ENCODE measurements around the gene NOC4L.
"Not testable (repeated sequence)": the region's sequence is repeated elsewhere in the genome, so short reads cannot be mapped to it uniquely, and the experiment has no call there.

NOC4L gene

DNA sequence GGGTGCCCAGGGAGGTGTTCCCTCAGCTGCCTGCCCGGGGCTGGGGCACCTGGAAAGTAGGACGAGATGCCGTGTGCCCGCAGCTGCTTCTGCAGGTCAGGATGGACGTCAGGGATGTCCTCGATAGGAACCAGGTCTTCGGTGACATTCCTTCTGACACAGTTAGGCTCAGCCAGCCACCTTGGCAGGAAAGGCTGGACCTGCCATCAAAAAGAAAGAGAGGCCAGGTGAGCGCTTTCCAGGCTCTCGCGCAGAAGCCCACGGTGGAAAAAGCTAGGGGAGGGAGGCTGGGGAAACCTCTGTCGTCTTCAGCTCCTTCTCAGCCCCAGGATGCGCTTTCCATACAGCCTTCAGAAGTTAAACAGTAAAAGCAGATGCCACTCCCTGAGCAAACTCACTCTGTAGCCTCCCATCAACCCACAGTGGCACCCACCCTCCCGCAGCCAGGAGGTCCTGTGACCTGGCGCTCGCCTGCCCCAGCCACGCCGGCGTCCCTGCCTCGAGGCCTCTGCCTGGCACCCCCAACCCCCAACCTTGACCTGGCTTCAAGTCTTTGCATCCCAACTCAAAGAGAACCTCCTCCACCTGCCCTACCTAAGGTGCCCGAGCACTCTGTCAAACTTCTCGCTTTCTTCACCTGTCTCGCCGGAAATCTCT is 1.4 kb upstream of the NOC4L start:
- DNase-seq (ENCODE audit: low spot score), result no peak

DNA sequence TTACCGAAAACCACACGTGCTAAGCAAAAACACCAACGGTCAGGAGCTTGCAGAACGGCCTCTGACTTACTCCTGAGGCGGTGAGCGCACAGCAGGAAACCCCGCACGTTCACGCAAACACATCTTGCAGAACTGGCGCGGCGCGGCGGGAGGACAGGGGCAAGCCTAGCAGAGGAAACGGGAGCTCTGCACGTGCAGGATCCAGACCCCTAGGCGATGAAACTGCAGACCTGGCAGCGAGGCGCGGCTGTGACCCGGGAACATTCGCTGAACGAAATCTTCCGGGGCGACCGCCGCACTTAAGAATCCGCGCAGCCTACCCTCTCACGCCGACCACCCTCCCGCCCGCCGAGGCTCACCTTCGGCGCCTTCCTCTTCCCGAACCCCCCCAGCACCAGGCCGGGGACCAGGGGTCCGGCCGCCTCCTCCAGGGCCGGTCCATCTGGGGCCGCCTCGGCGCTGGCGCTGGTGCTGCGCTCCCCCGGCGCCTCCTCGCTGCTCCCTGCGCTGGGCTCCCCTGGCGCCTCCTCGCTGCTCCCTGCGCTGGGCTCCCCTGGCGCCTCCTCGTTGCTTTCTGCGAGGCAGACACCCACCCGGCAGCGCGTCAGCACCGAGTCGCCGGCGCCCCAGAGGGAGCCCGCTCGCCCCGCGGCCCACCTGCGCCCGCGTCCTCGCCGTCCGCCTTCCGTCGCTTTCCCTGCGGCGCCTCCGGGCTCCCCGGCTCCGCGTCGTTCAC is 753 bp upstream of the NOC4L start:
- no peak for DNase-seq (ENCODE audit: low spot score)

DNA sequence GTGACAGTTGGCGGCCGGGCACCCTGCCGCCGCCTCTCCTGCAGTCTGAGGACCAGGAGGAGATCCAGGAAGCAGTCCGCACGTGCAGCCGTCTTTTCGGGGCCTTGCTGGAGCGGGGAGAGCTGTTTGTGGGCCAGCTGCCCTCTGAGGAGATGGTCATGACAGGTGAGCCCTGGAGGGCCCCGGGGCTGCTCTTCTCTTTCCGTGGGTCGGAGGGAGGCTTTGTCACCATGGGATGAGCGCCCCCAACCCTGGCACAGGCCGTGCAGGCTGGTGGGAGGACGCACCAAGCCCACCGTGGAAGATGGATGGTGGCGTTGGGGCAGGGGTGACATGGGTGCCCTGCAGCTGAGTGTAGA is 532 bp downstream of the NOC4L start:
- DNase-seq (ENCODE audit: low spot score), result no peak

DNA sequence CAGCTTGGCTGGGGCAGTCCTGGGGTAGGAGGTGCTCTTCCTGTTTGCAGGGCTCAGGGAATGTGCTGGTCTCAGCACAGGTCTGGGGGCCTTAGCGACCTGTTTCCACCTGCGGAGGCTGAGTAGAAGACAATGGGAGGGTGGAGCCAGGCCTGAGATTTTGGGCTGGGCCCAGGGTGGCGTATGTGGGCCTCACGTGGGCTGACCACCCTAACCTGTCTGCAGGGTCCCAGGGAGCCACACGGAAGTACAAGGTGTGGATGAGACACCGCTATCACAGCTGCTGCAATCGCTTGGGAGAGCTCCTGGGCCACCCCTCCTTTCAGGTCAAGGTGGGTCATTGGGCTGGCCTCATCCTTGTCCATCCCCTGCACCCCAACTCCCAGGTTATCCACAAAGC is 1.1 kb downstream of the NOC4L start:
- no peak for DNase-seq (ENCODE audit: low spot score)

DNA sequence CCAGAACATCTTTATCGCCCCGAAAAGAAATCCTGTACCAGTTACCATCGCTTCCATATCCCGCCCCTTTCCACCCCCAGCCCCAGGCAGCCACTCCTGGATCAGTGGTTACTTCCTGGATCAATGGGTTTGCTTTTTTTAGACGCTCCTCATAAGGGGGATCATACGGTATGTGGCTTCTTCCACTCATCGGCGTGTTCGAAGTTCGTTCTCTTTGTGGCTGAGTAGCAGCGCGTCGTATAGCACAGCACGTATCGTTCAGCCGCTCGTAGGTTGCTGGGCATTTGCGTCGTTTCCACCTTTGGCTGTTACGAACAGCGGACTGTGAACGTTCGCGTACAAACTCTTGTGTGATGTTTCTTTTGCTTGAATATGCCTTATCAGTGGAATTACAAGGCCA is 1.8 kb downstream of the NOC4L start:
- DNase-seq (ENCODE audit: low spot score), result no peak

DNA sequence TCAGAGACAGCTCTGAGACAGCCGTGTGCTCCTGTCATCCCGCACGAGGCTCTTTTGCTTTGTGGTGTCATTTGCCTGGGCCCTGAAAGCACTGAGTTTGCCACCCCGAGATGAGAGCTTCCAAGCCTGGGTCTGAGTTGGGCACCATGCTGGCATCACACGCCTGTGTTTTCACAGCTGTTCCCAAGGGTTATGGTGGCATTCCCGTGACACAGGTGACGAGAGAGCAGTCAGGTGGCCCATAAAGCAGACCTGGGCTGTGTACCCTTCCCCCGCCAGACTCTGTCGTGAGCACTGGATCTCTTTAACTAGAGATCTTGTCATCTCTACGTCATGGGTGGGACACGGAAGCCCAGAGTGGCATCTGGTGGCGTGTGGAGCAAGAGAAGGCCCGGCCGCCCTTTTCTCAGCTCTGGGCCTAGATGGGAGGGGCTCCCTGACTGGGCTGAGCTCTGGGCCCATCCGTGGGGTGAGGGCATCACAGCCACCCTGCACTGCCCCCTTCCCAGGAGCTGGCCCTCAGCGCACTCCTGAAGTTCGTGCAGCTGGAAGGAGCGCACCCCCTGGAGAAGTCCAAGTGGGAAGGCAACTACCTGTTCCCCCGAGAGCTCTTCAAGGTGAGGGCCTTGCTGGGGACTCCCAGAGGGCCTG is 2.6 kb downstream of the NOC4L start:
- DNase-seq (ENCODE audit: low spot score), result no peak

DNA sequence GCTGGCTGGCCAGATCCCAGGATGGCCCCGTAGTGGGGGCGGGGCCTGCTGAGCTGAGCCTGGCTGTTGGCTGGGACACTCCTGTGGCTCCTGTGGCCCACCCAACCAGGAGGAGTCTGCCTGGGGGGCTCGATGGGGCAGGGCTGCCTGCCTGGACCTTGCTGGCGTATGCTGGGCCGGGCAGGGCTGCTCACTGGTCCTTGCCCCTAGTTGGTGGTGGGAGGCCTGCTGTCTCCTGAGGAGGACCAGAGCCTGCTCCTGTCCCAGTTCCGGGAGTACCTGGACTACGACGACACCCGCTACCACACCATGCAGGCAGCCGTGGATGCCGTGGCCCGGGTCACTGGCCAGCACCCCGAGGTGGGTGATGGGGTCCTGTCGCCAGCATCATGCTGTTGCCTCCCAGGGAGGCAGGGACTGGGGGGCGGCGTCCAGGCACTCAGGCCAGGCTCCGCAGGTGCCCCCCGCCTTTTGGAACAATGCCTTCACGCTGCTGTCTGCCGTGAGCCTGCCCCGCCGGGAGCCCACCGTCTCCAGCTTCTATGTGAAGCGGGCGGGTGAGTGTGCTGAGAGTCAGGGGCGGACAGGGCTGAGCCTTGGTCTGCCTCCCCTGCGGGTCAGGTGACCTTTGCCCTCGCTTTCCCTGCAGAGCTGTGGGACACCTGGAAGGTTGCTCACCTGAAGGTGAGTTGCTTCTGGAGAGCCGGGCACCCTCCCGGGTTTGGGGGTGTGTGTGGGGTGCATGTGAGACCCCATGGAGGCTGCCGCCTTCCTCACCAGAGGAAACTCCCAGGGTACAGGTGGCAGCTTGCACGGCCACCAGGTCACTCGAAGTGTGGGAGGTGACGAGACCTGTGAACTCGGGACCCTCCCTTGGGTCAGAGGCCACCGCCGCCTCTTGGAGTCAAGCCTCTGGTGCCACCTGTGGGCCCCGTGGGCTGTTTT is 3.4 kb downstream of the NOC4L start:
- DNase-seq (ENCODE audit: low spot score), result no peak

DNA sequence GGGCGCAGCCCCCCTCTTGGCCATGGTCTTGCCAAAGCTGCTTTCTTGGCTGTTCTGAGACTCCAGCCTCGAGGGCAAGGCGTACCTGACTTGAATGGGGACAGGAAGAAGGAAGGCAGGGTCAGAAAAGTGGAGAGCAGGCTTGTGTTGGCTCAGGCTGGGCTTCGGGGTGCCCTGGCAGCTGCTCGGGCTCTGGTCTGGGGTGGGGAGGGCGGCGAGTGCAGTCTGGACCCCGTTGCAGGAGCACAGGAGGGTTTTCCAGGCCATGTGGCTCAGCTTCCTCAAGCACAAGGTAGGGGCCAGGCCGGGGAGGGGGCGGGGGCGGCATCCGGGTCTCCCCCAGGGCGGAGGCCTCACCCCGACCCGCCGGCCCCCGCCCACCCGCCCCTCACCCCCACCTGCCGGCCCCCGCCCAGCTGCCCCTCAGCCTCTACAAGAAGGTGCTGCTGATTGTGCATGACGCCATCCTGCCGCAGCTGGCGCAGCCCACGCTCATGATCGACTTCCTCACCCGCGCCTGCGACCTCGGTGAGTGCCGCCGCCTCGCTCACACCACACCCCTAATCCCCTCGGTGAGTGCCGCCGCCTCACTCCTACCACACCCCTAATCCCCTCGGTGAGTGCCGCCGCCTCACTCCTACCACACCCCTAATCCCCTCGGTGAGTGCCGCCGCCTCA is 4.2 kb downstream of the NOC4L start:
- DNase-seq (ENCODE audit: low spot score), result no peak

DNA sequence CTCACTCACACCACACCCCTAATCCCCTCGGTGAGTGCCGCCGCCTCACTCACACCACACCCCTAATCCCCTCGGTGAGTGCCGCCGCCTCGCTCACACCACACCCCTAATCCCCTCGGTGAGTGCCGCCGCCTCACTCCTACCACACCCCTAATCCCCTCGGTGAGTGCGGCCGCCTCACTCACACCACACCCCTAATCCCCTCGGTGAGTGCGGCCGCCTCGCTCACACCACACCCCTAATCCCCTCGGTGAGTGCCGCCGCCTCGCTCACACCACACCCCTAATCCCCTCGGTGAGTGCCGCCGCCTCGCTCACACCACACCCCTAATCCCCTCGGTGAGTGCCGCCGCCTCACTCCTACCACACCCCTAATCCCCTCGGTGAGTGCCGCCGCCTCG is 5.3 kb downstream of the NOC4L start:
- not testable (repeated sequence) for DNase-seq (ENCODE audit: low spot score)

DNA sequence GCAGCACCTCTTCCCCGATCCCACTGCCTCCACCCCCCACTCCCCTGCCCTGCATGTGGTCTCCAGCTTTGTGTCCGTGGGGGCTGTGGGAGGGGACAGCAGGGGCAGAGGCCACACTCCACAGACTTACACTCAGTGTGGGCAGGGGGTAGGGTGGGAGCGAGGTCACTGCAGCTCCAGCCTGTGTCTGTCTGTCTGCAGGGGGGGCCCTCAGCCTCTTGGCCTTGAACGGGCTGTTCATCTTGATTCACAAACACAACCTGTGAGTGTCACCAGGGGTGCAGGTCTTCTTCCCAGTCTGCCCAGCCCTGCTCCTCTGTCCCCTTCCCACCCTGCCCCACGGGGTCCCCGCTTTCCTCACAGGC is 6.5 kb downstream of the NOC4L start:
- DNase-seq (ENCODE audit: low spot score), result no peak

DNA sequence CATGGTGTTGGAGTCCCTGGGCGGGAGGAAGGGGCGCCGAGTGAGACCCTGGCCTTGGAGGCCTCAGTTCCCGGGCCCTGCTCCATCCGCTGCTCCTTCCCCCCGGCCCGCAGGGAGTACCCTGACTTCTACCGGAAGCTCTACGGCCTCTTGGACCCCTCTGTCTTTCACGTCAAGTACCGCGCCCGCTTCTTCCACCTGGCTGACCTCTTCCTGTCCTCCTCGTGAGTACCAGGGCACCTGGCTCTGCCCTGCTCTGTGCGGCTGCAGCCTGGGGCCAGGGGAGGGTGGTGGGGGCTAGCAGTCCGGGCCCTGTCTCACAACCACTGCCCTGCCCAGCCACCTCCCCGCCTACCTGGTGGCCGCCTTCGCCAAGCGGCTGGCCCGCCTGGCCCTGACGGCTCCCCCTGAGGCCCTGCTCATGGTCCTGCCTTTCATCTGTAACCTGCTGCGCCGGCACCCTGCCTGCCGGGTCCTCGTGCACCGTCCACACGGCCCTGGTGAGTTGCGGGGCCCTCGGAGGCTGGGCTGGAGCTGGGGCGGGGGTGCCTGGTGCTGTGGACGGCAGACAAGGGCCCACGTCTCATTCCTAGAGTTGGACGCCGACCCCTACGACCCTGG is 7.0 kb downstream of the NOC4L start:
- no peak for DNase-seq (ENCODE audit: low spot score)

DNA sequence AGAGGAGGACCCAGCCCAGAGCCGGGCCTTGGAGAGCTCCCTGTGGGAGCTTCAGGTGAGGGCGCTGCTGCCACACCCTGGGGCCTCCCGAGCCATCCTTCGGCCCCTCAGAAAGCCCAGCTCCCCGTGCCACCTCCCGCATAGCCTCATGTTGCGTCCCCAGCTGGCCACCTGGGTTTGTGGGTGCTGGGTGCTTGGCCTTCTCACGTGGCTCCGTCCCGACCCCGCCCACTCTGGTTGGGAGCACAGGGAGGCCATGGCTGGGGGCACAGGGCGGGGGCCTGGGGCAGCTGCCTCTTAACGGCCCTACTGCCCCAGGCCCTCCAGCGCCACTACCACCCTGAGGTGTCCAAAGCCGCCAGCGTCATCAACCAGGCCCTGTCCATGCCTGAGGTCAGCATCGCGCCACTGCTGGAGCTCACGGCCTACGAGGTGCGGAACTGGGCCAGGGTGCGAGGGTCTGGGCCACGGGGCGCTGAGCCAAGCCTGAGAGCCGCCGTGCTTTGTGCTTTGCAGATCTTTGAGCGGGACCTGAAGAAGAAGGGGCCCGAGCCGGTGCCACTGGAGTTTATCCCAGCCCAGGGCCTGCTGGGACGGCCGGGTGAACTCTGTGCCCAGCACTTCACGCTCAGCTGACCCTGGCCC is 7.6 kb downstream of the NOC4L start:
- DNase-seq (ENCODE audit: low spot score), result no peak

DNA sequence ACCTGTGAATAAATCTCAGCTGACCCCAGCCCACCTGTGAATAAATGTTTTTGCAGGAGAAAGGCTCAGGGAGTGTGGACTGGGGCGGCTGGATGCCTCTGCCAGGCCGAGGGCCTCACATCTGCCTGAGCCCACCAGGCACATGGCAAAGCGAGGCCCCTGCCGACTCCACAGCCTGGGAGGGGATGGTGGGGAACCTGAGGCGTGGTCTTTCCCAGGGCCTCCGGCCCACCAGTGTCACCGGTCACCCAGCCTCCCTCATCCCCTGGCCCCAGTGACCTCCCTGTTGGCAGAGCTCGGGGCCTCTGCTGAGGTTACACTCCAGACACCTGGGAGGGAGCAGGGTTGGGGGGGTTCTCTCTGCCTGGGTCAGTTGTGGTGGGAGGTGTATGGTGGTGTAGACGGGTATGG is 8.2 kb downstream of the NOC4L start:
- DNase-seq (ENCODE audit: low spot score), result no peak

DNA sequence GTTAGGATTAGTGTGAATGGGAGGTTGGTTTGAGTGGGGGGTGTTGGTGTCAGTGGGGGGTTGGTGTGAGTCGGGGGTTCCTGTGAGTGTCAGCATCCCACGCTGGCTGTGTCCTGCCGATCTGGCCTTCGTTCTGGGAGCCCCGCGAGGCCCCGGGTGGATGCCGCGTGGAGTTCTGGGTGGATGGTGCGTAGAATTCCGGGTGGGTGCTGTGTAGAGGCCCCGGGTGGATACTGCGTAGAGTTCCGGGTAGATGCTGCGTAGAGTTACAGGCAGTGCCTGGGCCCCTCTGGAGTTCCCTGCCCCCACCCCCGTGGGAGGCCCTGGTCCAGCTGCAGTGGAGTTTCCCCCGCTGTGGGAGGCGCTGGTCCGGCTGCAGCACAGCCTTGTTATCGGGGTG is 8.7 kb downstream of the NOC4L start:
- no peak for DNase-seq (ENCODE audit: low spot score)

DNA sequence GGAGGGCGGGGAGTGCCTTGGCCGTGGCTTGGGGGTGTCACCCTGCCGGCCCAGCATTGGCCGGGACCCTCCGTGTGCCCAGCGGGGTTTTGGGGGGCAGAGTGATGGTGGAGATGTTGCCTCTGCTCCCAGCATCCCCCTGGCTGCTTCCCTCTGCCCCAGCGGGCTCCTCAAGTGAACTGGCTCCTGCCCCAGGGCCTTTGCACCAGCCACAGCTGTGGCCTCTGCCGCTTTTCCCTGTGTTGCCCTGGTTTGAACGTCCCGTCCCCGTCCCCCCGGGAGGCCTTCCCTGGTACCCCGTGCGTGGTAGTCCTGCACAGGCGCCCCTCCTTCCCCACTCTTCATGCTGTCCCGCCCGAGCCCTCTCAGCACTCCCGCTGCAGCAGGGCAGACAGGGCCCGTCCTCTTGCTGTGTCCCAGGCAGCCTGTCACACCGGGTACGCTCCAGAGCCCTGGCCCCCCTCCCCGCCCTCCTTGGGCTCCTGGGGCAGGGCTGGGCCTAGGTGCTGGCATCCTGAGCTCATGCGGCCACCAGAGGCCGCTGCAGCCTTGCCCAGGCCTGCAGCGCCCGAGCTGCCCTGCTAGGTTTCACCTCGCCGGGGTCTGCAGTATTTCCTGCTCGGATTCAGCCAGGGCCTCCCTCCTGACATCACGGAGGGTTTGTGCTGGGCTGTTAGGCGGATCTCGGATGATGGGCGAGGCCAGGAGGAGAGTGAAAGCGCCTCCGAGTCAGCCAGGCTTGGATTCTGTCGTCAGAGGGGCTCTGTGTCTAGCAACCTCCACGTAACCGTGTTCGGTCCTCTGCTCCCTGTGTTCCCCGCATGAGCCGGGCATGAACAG is 9.5 kb downstream of the NOC4L start:
- DNase-seq (ENCODE audit: low spot score), result peak; percentile 82

DNA sequence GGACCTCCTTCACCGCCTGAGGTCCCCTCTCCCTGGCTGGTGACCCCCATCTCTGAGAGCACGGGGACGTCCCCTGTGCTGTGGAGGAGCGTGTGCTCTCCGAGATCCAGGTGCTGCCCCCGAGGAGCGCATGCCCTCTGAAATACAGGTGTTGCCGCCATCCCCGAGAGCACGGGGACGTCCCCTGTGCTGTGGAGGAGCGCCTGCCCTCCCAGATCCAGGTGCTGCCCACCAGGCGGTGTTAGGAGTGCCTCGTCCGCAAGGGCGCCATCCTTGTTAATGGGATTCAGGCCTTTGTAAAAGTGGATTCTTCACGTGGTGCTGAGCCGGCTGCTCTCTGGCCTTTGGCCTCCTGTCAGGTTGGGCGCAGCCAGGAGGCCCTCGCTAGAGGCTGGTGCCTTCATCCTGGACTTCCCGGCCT is 10.1 kb downstream of the NOC4L start:
- no peak for DNase-seq (ENCODE audit: low spot score)

DNA sequence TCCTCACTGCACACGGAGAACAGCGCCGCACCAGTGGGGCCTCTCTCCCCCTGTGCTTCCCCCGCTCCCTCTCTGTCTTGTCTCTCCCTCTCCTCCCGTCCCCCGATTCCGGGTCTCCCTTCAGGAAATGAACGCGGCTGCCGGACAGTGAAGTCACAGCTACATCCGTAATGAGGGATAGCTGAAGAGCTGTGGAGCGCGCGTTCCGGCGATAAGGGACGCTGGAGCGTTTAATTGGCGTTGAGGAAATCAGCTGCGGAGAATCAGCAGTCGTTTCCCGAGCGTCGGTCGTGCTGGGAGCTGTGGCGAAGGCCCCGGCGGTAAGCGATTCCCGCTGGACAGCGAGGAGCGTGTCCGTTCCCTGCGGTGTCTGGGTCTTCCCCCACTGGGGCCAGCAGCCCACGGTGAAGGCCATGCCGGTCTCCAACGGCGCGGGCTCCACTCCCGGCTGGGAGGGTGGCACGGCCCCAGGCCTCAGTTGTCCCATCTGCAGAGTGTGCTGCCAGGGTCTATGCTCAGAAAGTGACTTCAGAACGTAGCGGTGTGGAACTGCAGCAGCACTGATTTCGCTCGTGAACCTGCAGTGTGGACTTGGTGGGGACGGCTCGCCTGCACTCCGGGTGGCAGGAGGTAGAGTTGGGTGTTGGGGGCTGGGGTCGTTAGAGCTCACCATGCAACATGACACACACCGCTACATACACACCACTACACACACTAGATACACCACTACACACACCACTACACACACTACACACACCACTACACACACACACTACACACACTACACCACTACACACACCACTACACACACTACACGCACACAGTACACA is 10.9 kb downstream of the NOC4L start:
- DNase-seq (ENCODE audit: low spot score), result no peak

DNA sequence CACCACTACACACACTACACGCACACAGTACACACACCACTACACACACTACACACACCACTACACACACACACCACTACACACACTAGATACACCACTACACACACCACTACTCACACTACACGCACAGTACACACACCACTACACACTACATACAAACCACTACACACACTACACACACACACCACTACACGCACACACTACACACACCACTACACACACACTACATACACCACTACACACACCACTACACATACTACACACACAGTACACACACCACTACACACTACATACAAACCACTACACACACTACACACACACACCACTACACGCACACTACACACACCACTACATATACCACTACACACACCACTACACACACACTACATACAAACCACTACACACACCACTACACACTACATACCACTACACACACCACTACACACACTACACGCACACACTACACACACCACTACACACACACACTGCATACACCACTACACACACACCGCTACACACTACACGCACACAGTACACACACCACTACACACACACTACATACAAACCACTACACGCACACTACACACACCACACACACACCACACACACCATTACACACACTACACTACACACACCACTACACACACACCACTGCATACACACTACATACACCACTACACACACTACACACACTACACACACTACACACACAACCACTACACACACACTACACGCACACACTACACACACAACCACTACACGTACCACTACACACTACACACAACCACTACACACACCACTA is 11.7 kb downstream of the NOC4L start:
- DNase-seq (ENCODE audit: low spot score), result no peak
